HG03457 (cell line): ENCODE data around the gene GNRHR.
"Not testable (repeated sequence)": the region's sequence is repeated elsewhere in the genome, so short reads cannot be mapped to it uniquely, and the experiment has no call there.

ENCODE experiments used
- ATAC-seq: cut with Tn5 transposase; IDR thresholded peaks from one replicate; pipeline ENCODE4 v1.9.1; 2021; ENCODE audit warnings: moderate number of reproducible peaks; ENCODE audit not compliant: unreplicated experiment

Gene GNRHR

DNA sequence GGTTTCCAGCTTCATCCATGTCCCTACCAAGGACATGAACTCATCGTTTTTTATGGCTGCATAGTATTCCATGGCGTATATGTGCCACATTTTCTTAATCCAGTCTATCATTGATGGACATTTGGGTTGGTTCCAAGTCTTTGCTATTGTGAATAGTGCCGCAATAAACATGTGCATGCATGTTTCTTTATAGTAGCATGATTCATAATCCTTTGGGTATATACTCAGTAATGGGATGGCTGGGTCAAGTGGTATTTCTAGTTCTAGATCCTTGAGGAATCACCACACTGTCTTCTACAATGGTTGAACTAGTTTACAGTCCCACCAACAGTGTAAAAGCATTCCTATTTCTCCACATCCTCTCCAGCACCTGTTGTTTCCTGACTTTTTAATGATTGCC lies 23.7 kb downstream of the GNRHR start:
- ATAC-seq: not testable (repeated sequence)

- ATAC-seq: no peak
These were observed 26.9 kb downstream of the GNRHR start for GRCh38 chr4:67727124-67727850.

DNA sequence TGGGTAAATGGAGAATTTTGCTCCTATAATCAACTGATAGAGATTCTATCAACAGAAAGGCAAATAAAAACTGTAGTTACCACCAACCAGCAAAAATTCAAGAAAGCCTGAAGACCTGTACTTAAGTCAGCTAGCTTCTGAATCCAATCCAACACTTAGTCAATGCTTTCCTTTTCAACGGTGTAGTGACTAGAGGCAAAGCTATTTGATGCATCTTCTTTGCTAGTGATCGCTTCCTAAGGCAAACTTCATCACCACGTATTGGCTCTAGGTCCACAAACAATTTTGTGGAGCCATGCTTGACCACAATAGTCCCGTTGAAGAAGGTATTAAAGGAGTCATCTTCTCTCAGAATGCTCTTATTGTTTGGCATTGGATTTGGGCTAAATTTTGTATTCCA lies 28.2 kb downstream of the GNRHR start:
- ATAC-seq: no peak

GRCh38 chr4:67725132-67725531 lies 29.1 kb downstream of the GNRHR start:
- no peak for ATAC-seq

GRCh38 chr4:67723949-67724348 lies 30.2 kb downstream of the GNRHR start:
- no peak for ATAC-seq

DNA sequence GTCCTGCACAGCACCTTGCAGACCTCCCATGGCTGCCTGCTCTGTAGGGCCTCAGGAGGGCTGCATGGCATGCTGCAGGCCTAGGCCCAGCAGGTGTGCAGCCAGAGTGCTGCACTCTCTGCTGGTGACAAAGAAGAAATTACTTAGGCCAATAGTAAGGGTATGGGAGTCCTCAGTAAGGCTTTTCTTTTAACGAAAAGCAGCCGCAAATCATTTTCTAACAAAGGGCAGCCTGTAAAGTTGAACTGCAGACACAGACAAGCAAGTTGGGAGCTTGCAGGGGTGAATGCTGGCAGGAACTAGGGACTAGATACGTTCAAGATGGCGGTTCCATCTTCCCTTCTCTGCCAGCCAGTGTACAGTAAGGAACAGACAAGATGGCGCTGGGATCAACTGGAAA lies 30.8 kb downstream of the GNRHR start:
- ATAC-seq: no peak

GRCh38 chr4:67721770-67722597 lies 32.2 kb downstream of the GNRHR start:
- no peak for ATAC-seq

DNA sequence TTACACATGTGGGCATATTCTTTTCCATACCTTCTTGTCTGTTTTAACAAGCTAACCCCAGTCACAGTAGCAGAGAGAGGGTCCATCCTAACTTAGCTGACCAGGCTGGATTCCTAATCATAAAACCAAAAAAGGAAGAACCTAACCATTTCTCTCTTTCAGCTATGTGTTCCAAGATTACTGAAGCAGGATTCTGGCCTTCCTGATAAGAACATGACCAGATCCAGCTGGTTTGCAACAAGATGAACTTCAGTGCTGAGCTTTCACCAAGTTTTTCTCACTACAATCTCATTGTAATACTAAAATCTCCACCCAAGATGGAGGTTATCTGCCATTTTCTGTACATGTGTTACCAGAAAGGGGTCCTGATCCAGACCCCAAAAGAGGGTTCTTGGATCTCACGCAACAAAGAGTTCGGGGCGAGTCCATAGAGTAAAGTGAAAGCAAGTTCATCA lies 32.8 kb downstream of the GNRHR start:
- no peak for ATAC-seq

- no peak for ATAC-seq
These were observed 34.1 kb downstream of the GNRHR start for GRCh38 chr4:67719953-67720617.

DNA sequence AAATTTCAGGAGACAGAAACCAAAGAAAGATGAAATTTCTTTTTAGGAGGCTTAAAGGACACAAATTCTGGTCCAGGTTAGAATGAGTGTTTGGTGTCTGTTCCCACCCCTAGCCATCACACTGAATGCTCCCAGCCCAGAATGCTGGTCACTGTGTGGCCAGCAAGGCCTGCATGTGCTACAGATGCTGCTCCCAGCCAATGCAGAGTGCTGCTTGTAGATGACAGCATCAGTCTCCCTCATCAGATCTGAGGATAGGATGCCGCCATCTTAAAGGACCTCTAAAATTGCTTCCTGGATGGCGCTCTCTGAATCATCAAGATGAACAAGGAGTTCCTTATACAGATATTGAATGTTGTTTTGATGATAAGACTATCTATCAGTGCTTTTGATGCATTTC lies 35.3 kb downstream of the GNRHR start:
- ATAC-seq: no peak

- ATAC-seq: no peak
These were observed 36.6 kb downstream of the GNRHR start for GRCh38 chr4:67717586-67717985.

GRCh38 chr4:67714955-67715354 lies 39.2 kb downstream of the GNRHR start:
- no peak for ATAC-seq

- no peak for ATAC-seq
These were observed 40.0 kb downstream of the GNRHR start for GRCh38 chr4:67714248-67714583.

DNA sequence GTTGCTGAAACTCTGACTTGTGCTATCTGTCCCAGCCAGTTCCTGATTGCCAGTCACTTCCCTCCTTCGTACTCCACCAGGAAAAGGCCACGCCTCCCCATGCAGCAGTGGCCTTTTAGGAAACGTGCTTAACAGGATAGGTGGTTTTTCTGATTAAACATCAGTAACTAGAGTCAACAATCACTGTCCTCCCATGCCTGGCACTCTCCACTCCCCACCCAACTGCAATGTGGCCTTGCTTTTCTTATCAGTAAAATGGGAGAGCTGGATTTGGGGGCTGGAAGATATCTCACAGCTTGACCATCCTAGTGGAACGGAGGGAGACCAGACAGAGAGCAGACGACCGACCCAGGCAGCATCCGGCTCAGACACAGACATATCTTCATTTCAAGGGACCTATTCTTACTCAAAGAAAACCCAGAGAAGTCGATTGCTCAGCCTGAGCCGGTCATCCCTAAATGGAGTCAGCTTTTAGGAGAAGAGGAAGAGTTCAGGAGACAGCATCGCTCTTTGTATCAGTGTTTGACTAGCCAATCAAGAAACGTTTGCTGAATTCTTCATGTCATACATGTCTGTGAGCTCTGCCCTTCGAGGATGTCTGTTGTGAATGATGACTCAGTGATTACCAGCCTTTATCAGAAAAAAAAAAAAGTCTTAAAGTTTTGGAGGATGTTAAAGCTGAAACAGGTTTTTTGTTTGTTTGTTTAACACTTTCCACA lies 40.5 kb downstream of the GNRHR start:
- no peak for ATAC-seq

GRCh38 chr4:67712650-67713528 lies 41.3 kb downstream of the GNRHR start:
- ATAC-seq: no peak

DNA sequence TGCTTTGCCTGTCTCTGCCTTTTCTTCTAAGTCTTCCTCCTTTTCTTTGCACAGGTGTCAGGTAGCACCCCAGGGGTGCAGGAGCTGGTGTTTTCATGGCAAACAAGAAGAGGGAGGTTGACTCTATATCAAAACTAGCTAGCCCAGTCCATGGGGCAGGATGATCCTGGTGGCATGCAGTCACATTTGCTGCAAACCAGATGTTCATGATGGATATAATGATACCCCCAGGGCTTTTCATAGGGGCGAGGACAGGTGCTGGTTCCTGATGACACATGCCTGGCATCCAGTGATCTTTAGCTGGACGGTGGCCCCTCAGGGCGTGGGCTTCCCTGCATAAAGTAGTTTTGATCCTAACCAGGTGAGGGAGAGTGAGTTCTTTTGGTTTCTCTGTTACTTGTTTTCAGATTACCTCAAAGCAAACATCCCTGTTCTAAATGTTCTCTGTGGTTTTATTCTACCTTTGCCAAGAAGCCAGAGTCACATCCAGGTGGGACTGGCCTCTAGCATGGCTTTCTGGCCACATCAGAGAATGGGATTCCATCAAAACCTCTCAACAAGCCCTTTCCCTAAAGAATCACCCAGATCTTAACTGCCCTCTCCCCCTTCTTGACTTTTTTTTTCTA lies 42.1 kb downstream of the GNRHR start:
- no peak for ATAC-seq

DNA sequence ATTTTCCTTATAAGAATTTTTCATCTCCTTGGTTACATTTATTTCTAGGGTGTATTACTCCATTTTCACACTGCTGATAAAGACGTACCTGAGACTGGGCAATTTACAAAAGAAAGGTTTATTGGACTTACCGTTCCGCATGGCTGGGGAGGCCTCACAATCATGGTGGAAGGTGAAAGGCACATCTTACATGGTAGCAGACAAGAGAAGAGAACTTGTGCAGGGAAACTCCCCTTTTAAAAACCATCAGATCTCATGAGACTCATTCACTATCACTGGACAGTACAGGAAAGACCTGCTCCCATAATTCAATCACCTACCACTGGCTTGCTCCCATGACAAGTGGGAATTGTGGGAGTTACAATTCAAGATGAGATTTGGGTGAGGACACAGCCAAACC lies 47.5 kb downstream of the GNRHR start:
- not testable (repeated sequence) for ATAC-seq

DNA sequence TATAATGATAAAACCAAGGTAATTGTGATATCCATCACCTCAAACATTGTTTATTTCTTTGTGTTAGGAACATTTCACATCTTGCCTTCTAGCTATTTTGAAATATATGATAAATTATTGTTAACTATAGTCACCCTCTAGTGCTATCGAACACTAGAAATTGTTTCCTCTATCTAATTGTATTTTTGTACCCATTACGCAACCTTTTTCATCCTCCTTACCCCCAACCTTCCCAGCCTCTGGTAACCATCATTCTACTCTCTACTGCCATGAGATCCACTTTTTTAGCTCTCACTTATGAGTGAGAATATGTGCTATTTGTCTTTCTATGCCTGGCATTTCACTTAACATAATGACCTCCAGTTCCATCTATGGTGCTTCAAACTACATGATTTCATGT lies 49.3 kb downstream of the GNRHR start:
- ATAC-seq: no peak

GRCh38 chr4:67702166-67702565 lies 52.0 kb downstream of the GNRHR start:
- ATAC-seq: no peak

DNA sequence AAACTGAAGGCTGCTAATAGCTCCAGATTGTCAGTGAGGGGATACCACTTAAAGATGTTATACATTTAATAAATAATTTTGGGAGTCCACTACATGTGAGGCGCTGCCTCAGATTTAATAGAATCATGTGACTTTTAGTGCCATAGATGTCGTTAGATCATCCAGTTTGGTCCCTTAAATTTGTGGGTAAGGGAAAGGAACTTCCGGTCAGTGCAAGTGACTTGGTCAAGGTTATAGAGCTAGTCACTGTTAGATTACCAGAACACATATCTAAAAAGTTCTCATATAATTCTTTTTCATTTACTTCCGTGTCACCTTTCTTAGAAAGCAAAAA lies 52.7 kb downstream of the GNRHR start:
- ATAC-seq: no peak
